ENCODE results near the gene STAB1. TPM values are rescaled to one million over a fixed set of nuclear protein-coding genes. Genes with fewer than 3 reads are reported as not detected.

The STAB1 gene
- total RNA-seq, 3 donors from 2014 or later (not counting 1 experiment from before 2014, with no cell fraction given), result 1.8 to 26.5 (median 5.9) TPM

- no peaks in the 10 kb centered on the region for H3K36me3 Mint-ChIP-seq
Observed at GRCh38 chr3:52489453-52489852, 5.7 kb upstream of the STAB1 start.

GRCh38 chr3:52490035-52490938, 4.9 kb upstream of the STAB1 start:
- TF ChIP-seq CTCF (IDR thresholded peaks at IDR 0.05), result no peak
- peaks cover 0 to 9% of the 10 kb centered on the region in 2 donors for H3K4me1 Mint-ChIP-seq
- no peak overlapping the region for H3K4me3 Mint-ChIP-seq
- no peak for ATAC-seq
- intact Hi-C loops (cut with micrococcal nuclease), result no loop called here
- no peak for DNase-seq
- Histone ChIP-seq H3K4me3 (ENCODE audit: low read length) (no peak overlapping the region), H3K27me3 (ENCODE audit: control insufficient read depth, insufficient read depth, low read length) (no peaks in the 10 kb centered on the region), H3K36me3 (ENCODE audit: control insufficient read depth, insufficient read depth, low read length) (peaks cover 60% of the 10 kb centered on the region), H3K4me1 (ENCODE audit: control insufficient read depth, insufficient read depth, low read length) (peaks cover 22% of the 10 kb centered on the region), H3K9me3 (ENCODE audit: control insufficient read depth, insufficient read depth, low read length) (no peaks in the 10 kb centered on the region), H3K27ac (ENCODE audit: low read length) (no peak overlapping the region)
- H3K36me3 Mint-ChIP-seq, result no peaks in the 10 kb centered on the region
- WGBS (ENCODE audit: insufficient coverage), result 74% methylated on average over 22 of the region's 22 CpGs
- H3K27me3 Mint-ChIP-seq (ENCODE audit: low read depth in 2 of 2), result no peaks in the 10 kb centered on the region
- H3K9me3 Mint-ChIP-seq, result no peaks in the 10 kb centered on the region
- no peak overlapping the region for H3K27ac Mint-ChIP-seq

More at GRCh38 chr3:52489453-52489852, 5.7 kb upstream of the STAB1 start:
- H3K27me3 ChIP-seq (ENCODE audit: control insufficient read depth, insufficient read depth, low read length), result no peaks in the 10 kb centered on the region
- intact Hi-C loops (cut with micrococcal nuclease), result no loop called here
- TF ChIP-seq CTCF (IDR thresholded peaks at IDR 0.05), result no peak
- ATAC-seq (no peak), DNase-seq (no peak)
- H3K4me1 ChIP-seq (ENCODE audit: control insufficient read depth, insufficient read depth, low read length), result peaks cover 15% of the 10 kb centered on the region
- Mint-ChIP-seq H3K9me3 (no peaks in the 10 kb centered on the region), H3K4me1 (peaks cover 0 to 4% of the 10 kb centered on the region in 2 donors), H3K27me3 (ENCODE audit: low read depth in 2 of 2) (no peaks in the 10 kb centered on the region), H3K4me3 (no peak overlapping the region), H3K27ac (no peak overlapping the region)
- H3K36me3 ChIP-seq (ENCODE audit: control insufficient read depth, insufficient read depth, low read length), result peaks cover 60% of the 10 kb centered on the region
- H3K4me3 ChIP-seq (ENCODE audit: low read length), result no peak overlapping the region
- H3K9me3 ChIP-seq (ENCODE audit: control insufficient read depth, insufficient read depth, low read length), result no peaks in the 10 kb centered on the region
- 98% methylated on average over 18 of the region's 18 CpGs for WGBS (ENCODE audit: insufficient coverage)
- no peak overlapping the region for H3K27ac ChIP-seq (ENCODE audit: low read length)

- no peak overlapping the region for H3K27ac Mint-ChIP-seq
- H3K27me3 ChIP-seq (ENCODE audit: control insufficient read depth, insufficient read depth, low read length), result no peaks in the 10 kb centered on the region
- no peak for TF ChIP-seq CTCF (IDR thresholded peaks at IDR 0.05)
- H3K36me3 ChIP-seq (ENCODE audit: control insufficient read depth, insufficient read depth, low read length), result peaks cover 56% of the 10 kb centered on the region
- H3K27me3 Mint-ChIP-seq (ENCODE audit: low read depth in 2 of 2), result no peaks in the 10 kb centered on the region
- peaks cover 29% of the 10 kb centered on the region for H3K4me1 ChIP-seq (ENCODE audit: control insufficient read depth, insufficient read depth, low read length)
- H3K36me3 Mint-ChIP-seq, result no peaks in the 10 kb centered on the region
- no peaks in the 10 kb centered on the region for H3K9me3 Mint-ChIP-seq
- H3K27ac ChIP-seq (ENCODE audit: low read length), result no peak overlapping the region
- peaks cover 0 to 9% of the 10 kb centered on the region in 2 donors for H3K4me1 Mint-ChIP-seq
- H3K9me3 ChIP-seq (ENCODE audit: control insufficient read depth, insufficient read depth, low read length), result no peaks in the 10 kb centered on the region
- no peak for DNase-seq
- no peak overlapping the region for H3K4me3 ChIP-seq (ENCODE audit: low read length)
- no peak overlapping the region for H3K4me3 Mint-ChIP-seq
- no peak for ATAC-seq
- intact Hi-C loops (cut with micrococcal nuclease), result no loop called here
- WGBS (ENCODE audit: insufficient coverage), result 71% methylated on average over 23 of the region's 23 CpGs
Observed at GRCh38 chr3:52490939-52491526, 4.1 kb upstream of the STAB1 start.

Measured in natural killer cell (primary cell).